Measurements from ENCODE around the gene DROSHA.
"Not testable (repeated sequence)": the region's sequence is repeated elsewhere in the genome, so short reads cannot be mapped to it uniquely, and the experiment has no call there.

Gene DROSHA

GRCh38 chr5:31569068-31569467 lies 37.2 kb upstream of the DROSHA start:
- ChIA-PET POLR2A (interaction anchor here (0.6 kb wide), 1 partner anchor 905 kb away, joined by 5 read pairs; no protein-coding TSS in a partner anchor), CTCF (no interaction called here)
- DNase-seq (ENCODE audit: extremely low spot score): no peak
- TF ChIP-seq CTCF (IDR thresholded peaks at IDR 0.05; ENCODE audit: control extremely low read depth, extremely low read depth, low read depth, missing control alignments): no peak

- ChIA-PET CTCF (no interaction called here), POLR2A (interaction anchor here (0.6 kb wide), 1 partner anchor 906 kb away, joined by 5 read pairs; no protein-coding TSS in a partner anchor)
- no peak for DNase-seq (ENCODE audit: extremely low spot score)
- TF ChIP-seq CTCF (IDR thresholded peaks at IDR 0.05; ENCODE audit: control extremely low read depth, extremely low read depth, low read depth, missing control alignments): no peak
Measured at GRCh38 chr5:31568302-31568835, 36.5 kb upstream of the DROSHA start.

DNA sequence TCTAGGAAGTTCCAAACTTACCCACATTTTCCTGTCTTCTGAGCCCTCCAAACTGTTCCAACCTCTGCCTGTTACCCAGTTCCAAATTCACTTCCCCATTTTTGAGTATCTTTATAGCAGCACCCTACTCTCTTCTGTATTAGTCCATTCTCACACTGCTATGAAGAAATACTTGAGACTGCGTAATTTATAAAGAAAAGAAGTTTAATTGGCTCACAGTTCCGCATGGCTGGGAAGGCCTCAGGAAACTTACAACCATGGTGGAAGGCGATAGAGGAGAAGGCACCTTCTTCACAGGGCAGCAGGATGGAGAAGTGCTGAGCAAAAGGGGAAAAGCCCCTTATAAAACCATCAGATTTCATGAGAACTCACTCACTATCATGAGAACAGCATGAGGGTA lies 34.5 kb upstream of the DROSHA start:
- POLR2A ChIA-PET; CTCF ChIA-PET; DNase-seq (ENCODE audit: extremely low spot score): not testable (repeated sequence)

DNA sequence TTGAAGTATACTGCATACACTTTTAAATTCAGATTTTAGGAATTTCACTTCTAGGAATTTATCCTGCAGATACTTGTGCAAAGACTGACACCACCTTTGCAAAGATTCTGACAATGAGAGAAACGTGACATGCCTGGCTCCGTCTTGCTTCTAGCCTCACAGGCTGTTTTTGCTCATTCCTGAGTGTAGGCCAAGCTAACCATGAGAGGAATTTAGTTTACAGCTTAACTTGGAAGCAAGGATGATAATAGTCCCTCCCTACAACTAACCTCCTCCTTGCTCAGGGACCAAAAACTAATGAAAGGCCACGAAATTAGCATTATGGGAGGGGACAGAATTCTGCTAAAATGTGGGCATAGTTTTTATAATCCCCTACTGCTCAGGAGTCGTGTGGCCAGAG lies 31.3 kb upstream of the DROSHA start:
- CTCF ChIA-PET: interaction anchor here (0.9 kb wide), 1 partner anchor 31 kb away, joined by 3 read pairs; the partner anchor contains the start of genes C5orf22 and DROSHA
- TF ChIP-seq CTCF (IDR thresholded peaks at IDR 0.05; ENCODE audit: control extremely low read depth, extremely low read depth, low read depth, missing control alignments): no peak
- POLR2A ChIA-PET: interaction anchor here (0.7 kb wide), 1 partner anchor 443 kb away, joined by 4 read pairs; no protein-coding TSS in a partner anchor
- no peak for DNase-seq (ENCODE audit: extremely low spot score)

DNA sequence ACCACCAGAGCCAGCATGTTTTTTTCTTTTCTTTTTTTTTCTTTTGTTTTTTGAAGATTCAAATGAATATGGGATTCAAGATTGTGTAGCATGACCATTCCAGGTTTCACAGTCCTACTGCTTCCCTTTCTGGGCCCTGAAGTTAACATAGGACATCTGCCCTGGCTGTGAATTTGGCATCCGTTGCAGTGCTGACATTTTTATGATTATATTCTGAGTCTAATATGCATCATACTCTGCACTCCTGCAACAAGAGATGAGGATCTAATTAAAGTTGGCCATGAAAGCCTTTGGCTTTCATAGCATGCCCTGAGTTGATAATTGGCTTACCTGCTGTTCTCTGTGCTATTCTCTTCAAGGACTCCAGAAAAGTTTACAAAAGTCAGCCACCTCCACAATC lies 30.1 kb upstream of the DROSHA start:
- TF ChIP-seq CTCF (IDR thresholded peaks at IDR 0.05; ENCODE audit: control extremely low read depth, extremely low read depth, low read depth, missing control alignments): no peak
- POLR2A ChIA-PET: no interaction called here
- CTCF ChIA-PET: no interaction called here
- no peak for DNase-seq (ENCODE audit: extremely low spot score)

DNA sequence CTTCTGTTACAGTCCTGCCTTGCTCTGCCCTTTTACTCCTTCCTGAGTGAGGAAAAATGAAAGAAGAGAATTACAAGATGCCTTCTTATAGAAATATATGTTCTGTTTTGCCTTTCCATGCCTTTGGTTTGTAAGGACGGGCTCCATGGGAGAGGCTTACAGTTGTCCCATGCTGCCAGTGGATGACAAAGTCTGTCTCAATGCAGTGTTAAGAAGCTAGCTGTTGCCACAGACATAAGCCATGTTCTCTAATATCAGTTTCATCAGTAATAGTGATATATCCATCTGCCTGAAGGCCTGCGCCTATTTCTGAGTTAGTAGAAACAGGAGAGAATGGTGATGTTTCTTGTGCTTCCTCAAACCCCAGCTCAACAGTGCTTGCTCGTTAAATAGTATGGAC lies 28.0 kb upstream of the DROSHA start:
- POLR2A ChIA-PET: no interaction called here
- CTCF ChIA-PET: interaction anchor here (1.1 to 2.4 kb wide), 2 partner anchors 14 to 22 kb away, joined by 5 read pairs; no protein-coding TSS in a partner anchor
- no peak for DNase-seq (ENCODE audit: extremely low spot score)
- no peak for TF ChIP-seq CTCF (IDR thresholded peaks at IDR 0.05; ENCODE audit: control extremely low read depth, extremely low read depth, low read depth, missing control alignments)

GRCh38 chr5:31556461-31556860 lies 24.6 kb upstream of the DROSHA start:
- ChIA-PET CTCF (interaction anchor here (1.0 kb wide), 1 partner anchor 12 kb away, joined by 4 read pairs; no protein-coding TSS in a partner anchor), POLR2A (no interaction called here)
- no peak for DNase-seq (ENCODE audit: extremely low spot score)
- no peak for TF ChIP-seq CTCF (IDR thresholded peaks at IDR 0.05; ENCODE audit: control extremely low read depth, extremely low read depth, low read depth, missing control alignments)
